Activated naive CD4-positive, alpha-beta T cell treated with anti-CD3 and anti-CD28 coated beads for 36 hours (primary cell): ENCODE results near the gene CLTCL1. TPM values are rescaled to one million over a fixed set of nuclear protein-coding genes. Genes with fewer than 3 reads are reported as not detected.

Experiments used
- CTCF ChIA-PET: fragments of 350-600 bp; sonication (Branson Sonifier 250); formaldehyde crosslinking; loops from one replicate; lab custom pipeline; 2021; ENCODE audit warnings: antibody characterized with exemption; lab: Charles Lee
- DNase-seq: peaks from one replicate; pipeline ENCODE4 v3.0.0-alpha.2; 2020
- H3K27ac Mint-ChIP-seq: one replicate; pipeline ENCODE4 v1.8.0; 2021; ENCODE audit warnings: mild to moderate bottlenecking, mixed read lengths
- H3K27me3 Mint-ChIP-seq: one replicate; pipeline ENCODE4 v1.8.0; 2021; ENCODE audit warnings: low read depth, mixed read lengths
- H3K36me3 Mint-ChIP-seq: one replicate; pipeline ENCODE4 v1.8.0; 2021; ENCODE audit warnings: low read depth, mixed read lengths
- H3K4me1 Mint-ChIP-seq: one replicate; pipeline ENCODE4 v1.8.0; 2021; ENCODE audit warnings: low read depth, mixed read lengths
- H3K4me3 Mint-ChIP-seq: one replicate; pipeline ENCODE4 v1.8.0; 2021; ENCODE audit warnings: mild to moderate bottlenecking, moderate library complexity, mixed read lengths
- H3K9me3 Mint-ChIP-seq: one replicate; pipeline ENCODE4 v1.8.0; 2021; ENCODE audit warnings: mixed read lengths
- intact Hi-C: fragments of 100-400 bp; cut with micrococcal nuclease; formaldehyde crosslinking; loops from one replicate; pipeline ENCODE4 v1.15.1; 2023
- total RNA-seq, 2 experiments: library from RNA; stranded (reverse); gene quantifications; one replicate each; pipeline ENCODE4 v1.2.3, GENCODE V29; 2021

CLTCL1 gene
- total RNA-seq, 2 experiments from 2014 or later = 0.57 to 1.0 TPM

DNA sequence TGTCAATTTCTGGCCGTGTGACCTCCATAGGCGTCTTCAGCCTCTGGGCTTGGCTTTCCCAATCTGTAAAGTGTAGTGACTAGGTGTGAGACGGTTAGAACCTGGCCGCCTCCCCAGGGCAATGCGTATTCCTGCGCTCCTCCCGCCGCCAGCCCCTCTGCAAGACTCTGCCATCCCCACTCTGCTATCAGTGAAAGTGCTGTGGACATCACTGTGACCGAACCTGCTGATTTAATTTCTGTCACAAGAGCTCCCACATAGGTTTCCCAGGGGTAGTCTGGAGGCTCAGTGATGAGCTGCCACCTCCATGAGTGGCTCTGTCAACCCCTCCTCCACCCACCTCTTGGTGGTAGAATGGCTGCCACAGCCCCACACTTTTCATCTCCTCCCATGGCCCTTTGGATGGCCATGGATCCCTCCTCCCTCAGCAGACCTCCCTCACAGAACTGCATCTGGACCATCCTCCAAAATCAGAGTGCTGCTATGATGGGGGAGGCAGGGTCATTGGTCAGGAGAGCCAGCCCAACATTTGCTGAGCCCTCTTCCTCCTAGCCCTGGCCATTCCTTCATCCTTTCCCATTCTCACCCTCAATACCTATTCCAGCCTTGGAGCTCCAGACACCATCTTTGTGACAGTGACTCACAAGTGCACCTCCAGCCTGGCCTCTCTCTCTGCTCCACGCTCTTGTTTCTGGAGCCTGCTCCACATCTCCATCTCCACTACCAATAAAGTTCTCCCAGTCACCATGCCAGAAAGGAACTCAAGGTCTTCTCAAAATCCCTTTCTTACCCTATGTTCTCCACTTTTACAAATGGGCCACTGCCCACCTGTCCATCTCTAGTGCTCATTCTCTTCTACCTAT is 140.0 kb downstream of the CLTCL1 start:
- no peak for DNase-seq
- peak overlapping the region; percentile 63 for H3K4me3 Mint-ChIP-seq
- no peak overlapping the region for H3K27ac Mint-ChIP-seq
- H3K4me1 Mint-ChIP-seq = peaks cover 9% of the 10 kb centered on the region
- no peaks in the 10 kb centered on the region for H3K9me3 Mint-ChIP-seq
- intact Hi-C loops = no loop called here
- CTCF ChIA-PET = no interaction called here
- H3K27me3 Mint-ChIP-seq = peaks cover 53% of the 10 kb centered on the region
- peaks cover 6% of the 10 kb centered on the region for H3K36me3 Mint-ChIP-seq

DNA sequence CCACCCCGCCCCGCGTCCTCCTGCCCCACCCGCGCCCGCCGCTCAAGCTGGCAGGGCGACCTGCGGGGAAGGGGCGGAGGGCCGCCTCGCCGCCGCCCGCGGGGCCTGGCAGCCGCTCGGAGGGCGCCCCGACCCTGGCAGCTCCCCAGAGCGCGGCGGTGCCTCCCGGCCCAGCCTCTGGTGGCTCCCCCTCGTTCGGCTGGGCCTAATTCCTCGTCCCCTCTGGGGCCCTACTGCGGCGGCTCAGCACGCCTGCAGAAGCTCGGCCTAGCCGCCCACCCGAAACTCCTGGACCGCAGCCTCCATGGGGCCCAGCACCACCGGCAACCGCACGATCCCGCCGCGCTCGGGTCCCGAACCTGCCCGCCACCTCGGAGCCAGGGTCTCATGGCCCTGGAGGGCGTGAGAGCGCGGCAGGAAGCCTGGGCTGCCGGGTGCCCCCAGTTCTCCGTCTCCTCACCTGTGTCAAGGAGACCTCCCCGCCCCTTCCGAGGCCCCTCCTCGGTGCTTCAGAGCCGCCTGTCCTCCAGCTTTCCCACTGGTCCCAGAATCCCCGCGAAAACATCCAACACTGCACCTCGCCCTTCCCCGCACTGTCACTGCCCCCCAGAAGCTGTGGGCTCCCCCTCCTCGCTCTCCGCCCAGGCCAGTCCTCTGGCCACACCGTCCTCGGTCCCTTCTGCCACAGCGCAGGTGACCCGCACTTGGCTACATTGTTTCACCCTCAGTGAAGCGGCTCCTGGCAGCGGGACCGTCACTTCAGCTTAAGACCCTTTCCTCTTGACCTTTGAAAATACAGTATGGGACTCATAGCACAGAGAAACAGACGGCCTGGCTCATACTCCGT is 140.8 kb downstream of the CLTCL1 start:
- intact Hi-C loops = no loop called here
- peak overlapping the region; percentile 63 for H3K4me3 Mint-ChIP-seq
- H3K36me3 Mint-ChIP-seq = peaks cover 6% of the 10 kb centered on the region
- H3K27ac Mint-ChIP-seq = no peak overlapping the region
- H3K9me3 Mint-ChIP-seq = no peaks in the 10 kb centered on the region
- CTCF ChIA-PET = no interaction called here
- peaks cover 9% of the 10 kb centered on the region for H3K4me1 Mint-ChIP-seq
- peaks cover 48% of the 10 kb centered on the region for H3K27me3 Mint-ChIP-seq
- no peak for DNase-seq

DNA sequence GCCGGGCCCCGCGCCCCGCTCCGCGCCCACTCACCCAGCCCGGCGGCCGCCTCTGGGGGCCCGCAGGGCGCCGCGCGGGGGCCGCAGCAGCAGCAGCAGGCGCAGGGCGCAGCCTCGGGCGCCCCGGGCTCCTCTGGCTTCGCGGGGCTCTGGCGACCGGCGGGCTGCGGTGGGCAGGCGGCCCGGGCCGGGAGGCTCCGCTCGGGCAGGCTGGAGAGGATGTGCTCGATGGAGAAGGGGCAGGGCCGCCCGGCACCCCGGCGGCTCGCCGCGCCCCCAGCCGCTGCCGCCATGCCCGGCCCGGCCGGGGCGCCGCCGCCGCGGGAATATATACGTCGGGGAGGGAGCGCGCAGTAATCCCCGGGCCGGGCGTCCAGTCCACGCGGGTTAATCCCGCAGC is 141.5 kb downstream of the CLTCL1 start, which contains the start of gene GSC2:
Gene GSC2 (minus strand): TSS at position 302 of the 400 bp plus-strand sequence. CDS start 9 bp downstream, at position 293.
- H3K27me3 Mint-ChIP-seq = peaks cover 48% of the 10 kb centered on the region
- H3K27ac Mint-ChIP-seq = no peak within 1 kb of the TSS
- no peak for DNase-seq
- CTCF ChIA-PET = no interaction called here
- peaks cover 9% of the 10 kb centered on the region for H3K4me1 Mint-ChIP-seq
- H3K9me3 Mint-ChIP-seq = no peaks in the 10 kb centered on the region
- peaks cover 6% of the 10 kb centered on the region for H3K36me3 Mint-ChIP-seq
- intact Hi-C loops = no loop called here
- peak within 1 kb of the TSS; percentile 63 for H3K4me3 Mint-ChIP-seq

DNA sequence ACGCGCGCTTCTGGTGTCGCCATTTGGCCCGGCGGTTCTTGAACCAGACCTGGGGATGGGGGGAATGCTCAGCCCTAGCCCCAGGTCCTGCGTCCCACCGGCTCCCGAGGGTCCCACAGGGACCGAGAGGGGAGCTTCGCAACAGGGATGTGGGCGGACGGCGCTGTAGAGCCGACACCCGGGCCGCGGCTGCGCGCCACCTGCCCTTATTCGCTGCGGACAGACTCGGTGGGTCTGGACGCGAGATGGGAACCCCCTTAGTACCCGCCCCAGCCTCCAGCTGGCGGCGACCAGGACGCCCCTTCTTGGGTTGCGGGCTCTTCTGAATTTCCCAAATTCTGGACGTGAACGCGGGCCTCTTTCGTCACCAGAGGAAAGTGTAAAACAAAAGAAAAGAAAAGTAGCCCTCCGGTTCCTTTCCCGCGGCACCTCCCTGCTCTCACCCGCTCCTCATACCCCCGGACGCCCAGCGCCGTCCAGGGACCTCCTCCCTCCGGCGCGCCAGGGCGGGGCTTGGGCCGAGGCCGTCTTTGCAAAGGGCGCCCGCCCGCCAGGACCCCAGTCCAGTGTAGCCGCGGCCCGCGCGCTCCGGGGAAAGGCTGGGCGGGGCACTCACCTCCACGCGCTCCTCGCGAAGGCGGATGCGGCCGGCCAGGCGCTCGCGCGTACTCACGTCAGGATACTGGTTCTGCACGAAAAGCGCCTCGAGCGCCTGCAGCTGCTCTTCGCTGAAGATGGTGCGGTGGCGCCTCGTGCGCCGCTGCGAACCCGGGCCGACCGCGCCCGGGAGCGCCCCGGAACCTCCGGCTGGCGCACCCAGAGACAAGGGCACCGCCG is 142.3 kb downstream of the CLTCL1 start:
- Mint-ChIP-seq H3K4me1 (peaks cover 11% of the 10 kb centered on the region), H3K9me3 (no peaks in the 10 kb centered on the region), H3K36me3 (peaks cover 7% of the 10 kb centered on the region), H3K27ac (no peak overlapping the region), H3K27me3 (peaks cover 43% of the 10 kb centered on the region), H3K4me3 (peak overlapping the region; percentile 52)
- intact Hi-C loops = no loop called here
- peak; percentile 42 for DNase-seq
- CTCF ChIA-PET = no interaction called here

DNA sequence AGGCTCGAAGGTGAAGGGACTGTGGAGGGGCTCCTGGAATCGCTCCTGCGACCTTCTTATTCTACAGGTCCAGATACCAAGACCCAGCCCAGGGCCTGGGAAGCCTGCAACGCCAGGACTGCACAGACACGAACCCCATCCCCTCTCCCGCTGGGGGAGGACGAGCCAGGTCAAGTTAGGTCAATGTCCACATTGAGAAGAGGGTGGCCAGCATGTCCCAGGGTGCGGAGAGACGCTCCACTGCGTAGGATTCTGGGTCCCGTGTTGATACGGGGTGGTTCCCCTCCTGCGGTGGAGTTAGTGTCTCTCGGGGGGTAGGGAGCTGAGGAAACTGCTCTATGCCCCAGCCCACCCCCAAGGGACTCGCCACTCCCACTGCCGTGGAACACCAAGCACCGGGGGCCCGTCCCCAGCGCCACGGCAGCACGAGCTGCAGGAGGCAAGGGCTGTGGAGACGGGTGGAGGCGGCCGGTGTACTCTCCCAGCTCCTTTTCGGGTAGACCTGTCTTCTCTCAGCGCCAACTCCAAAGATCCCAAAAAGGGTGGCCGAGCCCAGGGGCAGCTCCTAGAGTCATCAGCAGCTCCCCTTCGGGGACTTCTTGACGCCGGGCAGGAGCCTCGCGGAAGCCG is 143.0 kb downstream of the CLTCL1 start:
- H3K27me3 Mint-ChIP-seq = peaks cover 38% of the 10 kb centered on the region
- peaks cover 17% of the 10 kb centered on the region for H3K4me1 Mint-ChIP-seq
- no peaks in the 10 kb centered on the region for H3K9me3 Mint-ChIP-seq
- H3K36me3 Mint-ChIP-seq = peaks cover 7% of the 10 kb centered on the region
- CTCF ChIA-PET = no interaction called here
- no peak overlapping the region for H3K4me3 Mint-ChIP-seq
- DNase-seq = no peak
- H3K27ac Mint-ChIP-seq = no peak overlapping the region
- intact Hi-C loops = no loop called here

DNA sequence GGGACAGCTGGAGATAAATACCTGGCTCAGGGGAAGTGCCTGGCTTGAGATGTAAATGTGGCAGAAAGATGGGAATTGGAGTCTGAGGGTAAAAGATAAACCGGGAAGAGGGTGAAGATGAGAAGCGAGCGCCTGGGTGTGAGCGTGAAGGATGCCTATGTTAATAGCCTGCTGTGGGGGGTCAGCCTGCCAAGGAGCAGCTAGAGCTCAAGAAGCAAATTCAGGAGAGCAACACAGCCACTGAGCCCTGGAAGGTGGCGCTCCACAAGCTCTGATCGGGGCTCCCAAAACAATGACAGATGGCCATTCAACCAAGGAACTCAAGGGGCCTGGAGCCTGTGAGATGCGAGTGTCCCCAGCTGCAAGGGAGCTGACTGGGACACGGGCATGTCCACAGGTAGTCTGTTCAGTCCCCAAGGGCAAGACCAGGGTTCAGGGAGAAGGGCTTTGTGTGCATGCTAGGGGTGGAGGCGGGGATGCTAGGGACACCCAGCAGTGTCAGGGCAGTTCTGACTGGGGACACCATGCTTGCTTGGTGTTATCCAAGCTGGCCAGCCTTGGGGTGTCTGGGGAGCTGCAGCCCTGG is 144.2 kb downstream of the CLTCL1 start:
- no peak for DNase-seq
- H3K4me1 Mint-ChIP-seq = peaks cover 25% of the 10 kb centered on the region
- H3K9me3 Mint-ChIP-seq = no peaks in the 10 kb centered on the region
- CTCF ChIA-PET = interaction anchor here (0.5 to 0.6 kb wide), 2 partner anchors 71 to 361 kb away, joined by 3 to 5 read pairs; no protein-coding TSS in a partner anchor
- H3K27me3 Mint-ChIP-seq = peaks cover 31% of the 10 kb centered on the region
- H3K4me3 Mint-ChIP-seq = no peak overlapping the region
- intact Hi-C loops = no loop called here
- H3K36me3 Mint-ChIP-seq = peaks cover 7% of the 10 kb centered on the region
- no peak overlapping the region for H3K27ac Mint-ChIP-seq

DNA sequence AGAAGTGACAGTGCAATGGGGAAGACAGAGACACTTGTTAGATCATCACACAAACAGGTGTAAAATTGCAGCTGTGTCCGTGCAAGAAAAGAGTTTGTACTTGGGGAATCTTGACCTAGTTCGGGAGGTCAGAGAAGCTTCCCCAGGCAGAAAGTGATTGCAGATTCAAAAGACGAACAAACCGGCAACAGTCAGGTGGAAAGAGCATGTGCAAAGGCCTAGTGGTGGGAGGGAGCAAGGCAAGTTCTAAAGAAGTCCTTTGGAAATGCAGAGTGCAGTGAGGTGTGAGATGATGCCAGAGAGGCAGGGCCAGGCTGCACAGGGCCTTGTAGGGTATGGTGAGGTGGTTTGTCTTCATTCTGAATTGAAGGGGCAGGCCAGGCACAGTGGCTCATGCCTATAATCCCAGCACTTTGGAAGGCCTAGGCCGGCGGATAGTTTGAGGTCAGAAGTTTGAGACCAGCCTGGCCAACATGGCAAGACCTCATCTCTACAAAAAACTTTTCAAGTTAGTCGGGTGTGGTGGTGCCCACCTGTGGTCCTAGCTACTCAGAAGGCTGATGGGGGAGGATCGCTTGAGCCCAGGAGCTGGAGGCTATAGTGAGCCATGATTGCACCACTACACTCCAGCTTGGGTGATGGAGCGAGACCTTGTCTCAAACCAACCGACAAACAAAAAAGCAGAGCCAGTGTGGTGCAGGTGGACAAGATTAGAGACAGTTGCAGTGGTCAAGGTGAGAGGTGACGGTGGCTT is 145.1 kb downstream of the CLTCL1 start:
- H3K36me3 Mint-ChIP-seq = peaks cover 9% of the 10 kb centered on the region
- CTCF ChIA-PET = interaction anchor here (0.6 to 0.7 kb wide), 2 partner anchors 184 to 241 kb away, joined by 3 to 4 read pairs; no protein-coding TSS in a partner anchor
- H3K27me3 Mint-ChIP-seq = peaks cover 24% of the 10 kb centered on the region
- intact Hi-C loops = no loop called here
- no peak for DNase-seq
- no peaks in the 10 kb centered on the region for H3K9me3 Mint-ChIP-seq
- no peak overlapping the region for H3K4me3 Mint-ChIP-seq
- peaks cover 25% of the 10 kb centered on the region for H3K4me1 Mint-ChIP-seq
- H3K27ac Mint-ChIP-seq = no peak overlapping the region

DNA sequence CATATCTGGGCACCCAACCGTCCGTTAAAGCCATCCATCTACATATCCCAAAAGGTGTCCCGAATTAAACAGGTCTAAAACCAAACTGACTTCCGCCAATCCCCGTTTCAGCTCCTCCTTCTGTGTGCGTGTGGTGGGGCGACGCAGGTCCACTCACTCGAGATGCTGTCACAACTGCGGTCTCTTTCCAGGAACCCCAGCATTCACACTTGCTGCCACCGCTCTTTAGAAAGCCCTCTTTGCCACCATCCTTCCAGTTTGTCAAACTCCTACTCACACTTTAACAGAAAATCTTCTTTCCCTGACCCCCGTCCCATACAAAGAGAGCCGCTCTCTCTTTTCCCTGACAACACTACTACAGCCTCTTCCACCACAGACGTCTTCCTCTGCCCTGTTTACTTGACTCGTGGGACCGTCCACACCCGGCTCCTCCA is 147.5 kb downstream of the CLTCL1 start:
- CTCF ChIA-PET = interaction anchor here (0.7 to 1.9 kb wide), 5 partner anchors 10 to 576 kb away, joined by 3 to 11 read pairs (median 3); no protein-coding TSS in a partner anchor
- H3K9me3 Mint-ChIP-seq = no peaks in the 10 kb centered on the region
- DNase-seq = peak; percentile 50
- peak overlapping the region; percentile 91 for H3K27ac Mint-ChIP-seq
- peak overlapping the region; percentile 99 for H3K4me3 Mint-ChIP-seq
- H3K4me1 Mint-ChIP-seq = peaks cover 19% of the 10 kb centered on the region
- H3K27me3 Mint-ChIP-seq = peaks cover 13% of the 10 kb centered on the region
- intact Hi-C loops = loop anchor here (1.0 to 2.0 kb wide), 6 partner anchors 22 to 574 kb away; partner anchors contain the start of genes CDC45, DGCR2, SLC25A1 and UFD1
- H3K36me3 Mint-ChIP-seq = peaks cover 10% of the 10 kb centered on the region

DNA sequence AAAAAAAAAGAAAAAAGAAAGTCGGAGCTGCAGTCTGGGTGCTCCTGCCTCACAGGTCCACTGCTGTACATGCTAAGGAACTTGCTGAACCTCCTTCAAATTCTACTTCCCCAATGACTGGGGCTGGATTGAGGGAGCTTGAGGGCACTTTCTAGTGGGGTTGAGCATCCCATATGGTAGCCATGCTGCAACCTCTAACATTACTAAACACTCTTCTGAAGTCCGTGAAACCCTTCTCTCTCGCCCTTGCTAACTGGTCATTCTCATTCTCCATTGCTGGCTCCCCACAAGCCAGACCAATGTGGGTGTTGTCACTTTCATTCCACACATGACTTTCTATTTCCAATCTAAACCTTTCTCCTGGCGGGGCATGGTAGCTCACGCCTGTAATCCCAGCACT is 148.3 kb downstream of the CLTCL1 start:
- H3K27me3 Mint-ChIP-seq = peaks cover 9% of the 10 kb centered on the region
- H3K4me3 Mint-ChIP-seq = peak overlapping the region; percentile 99
- no peak for DNase-seq
- peaks cover 12% of the 10 kb centered on the region for H3K36me3 Mint-ChIP-seq
- CTCF ChIA-PET = no interaction called here
- no peak overlapping the region for H3K27ac Mint-ChIP-seq
- intact Hi-C loops = no loop called here
- no peaks in the 10 kb centered on the region for H3K9me3 Mint-ChIP-seq
- H3K4me1 Mint-ChIP-seq = peaks cover 19% of the 10 kb centered on the region

DNA sequence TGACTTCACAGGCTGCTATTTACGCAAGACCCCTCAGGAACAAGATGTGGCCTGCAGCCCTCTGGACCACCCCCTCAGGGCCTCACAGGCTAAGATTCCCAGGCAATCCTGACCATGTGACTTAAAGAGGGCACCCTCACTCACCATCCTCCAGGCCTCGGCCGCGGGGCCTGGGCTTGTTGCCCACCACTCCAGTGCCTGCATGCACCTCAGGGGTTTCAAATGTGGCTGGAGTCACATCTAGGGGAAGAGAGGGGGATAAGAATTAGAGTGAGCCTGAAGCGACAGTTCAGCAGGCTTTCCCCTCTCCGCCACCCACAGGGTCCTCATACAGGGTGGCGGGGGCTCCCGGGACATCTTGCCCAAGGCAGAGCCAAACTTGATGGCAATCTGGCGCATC is 149.1 kb downstream of the CLTCL1 start:
- peaks cover 19% of the 10 kb centered on the region for H3K4me1 Mint-ChIP-seq
- DNase-seq = no peak
- CTCF ChIA-PET = no interaction called here
- peaks cover 12% of the 10 kb centered on the region for H3K36me3 Mint-ChIP-seq
- no peak overlapping the region for H3K27ac Mint-ChIP-seq
- intact Hi-C loops = no loop called here
- no peaks in the 10 kb centered on the region for H3K9me3 Mint-ChIP-seq
- peaks cover 2% of the 10 kb centered on the region for H3K27me3 Mint-ChIP-seq
- no peak overlapping the region for H3K4me3 Mint-ChIP-seq
